Heart right ventricle (tissue), 16 donors: ENCODE data around the gene SLC25A3. TPM values are rescaled to one million over a fixed set of nuclear protein-coding genes. Genes with fewer than 3 reads are reported as not detected.

Experiments
- ATAC-seq, 8 donors: fragments of 200-7000 bp; cut with Tn5 transposase; one replicate each; pipeline ENCODE4 v1.9.1; 2020; ENCODE audit warnings: mild to moderate bottlenecking in 8 of 8, moderate library complexity in 8 of 8, moderate number of reproducible peaks in 1 of 8
- DNase-seq, 2 donors: peaks; one replicate each; pipeline ENCODE4 v3.0.0-alpha.2; 2020
- H3K27ac ChIP-seq, 10 donors: fragments of 200-600 bp; sonication (generic) in 2 of 10; one replicate each; pipeline versions ENCODE4 v1.5.0 to v1.8.0; 2020 to 2022; ENCODE audit warnings: mild to moderate bottlenecking in 3 of 10
- H3K27me3 ChIP-seq, 7 donors: fragments of 200-600 bp; one replicate each; pipeline ENCODE4 v1.8.0; 2021 to 2022; ENCODE audit warnings: mild to moderate bottlenecking in 2 of 7
- H3K36me3 ChIP-seq, 9 donors: fragments of 200-600 bp; sonication (generic) in 1 of 9; one replicate each; pipeline versions ENCODE4 v1.5.0 to v1.8.0; 2020 to 2022; ENCODE audit warnings: mild to moderate bottlenecking in 2 of 9
- H3K4me1 ChIP-seq, 9 donors: fragments of 200-600 bp; sonication (generic) in 1 of 9; one replicate each; pipeline versions ENCODE4 v1.5.0 to v1.8.0; 2020 to 2022; ENCODE audit warnings: mild to moderate bottlenecking in 4 of 9
- H3K4me3 ChIP-seq, 10 donors: fragments of 200-600 bp; sonication (generic) in 2 of 10; one replicate each; pipeline versions ENCODE4 v1.5.0 to v1.8.0; 2020 to 2022; ENCODE audit warnings: mild to moderate bottlenecking in 7 of 10, moderate library complexity in 2 of 10
- H3K9me3 ChIP-seq, 11 donors: fragments of 200-600 bp in 10 of 11; sonication (generic) in 2 of 11; one replicate each; pipeline versions ENCODE4 v1.5.0 to v1.8.0; 2013 to 2022; ENCODE audit warnings: mild to moderate bottlenecking in 2 of 11, control low read depth in 1 of 11, moderate library complexity in 1 of 11
- WGBS, 2 donors: extraction: QIAGEN DNeasy Blood & Tissue Kit; methylation state at CpG; one replicate each; pipeline ENCODE4 v1.1.7; 2013; ENCODE audit warnings: inconsistent platforms in 1 of 2; 5-methylcytosine and 5-hydroxymethylcytosine counted together
- intact Hi-C, 10 donors: fragments of 100-400 bp; cut with DNase I; formaldehyde crosslinking; loops; one replicate each; pipeline versions ENCODE4 v1.11.1 to v1.14.2; 2022
- polyA plus RNA-seq, 2 donors: library from polyadenylated mRNA; stranded (reverse); fragments of 200-250 nt; gene quantifications; one replicate each; pipeline ENCODE4 v1.2.3, GENCODE V29; 2013
- total RNA-seq, 10 donors: library from RNA; stranded (reverse); fragmentation: NEBNext Ultra II Directional in 3 of 10; extraction: Animal tissue kit (Norgen Biotek cat#: 25700) in 3 of 10; gene quantifications; one replicate each; pipeline versions ENCODE4 v1.2.1 to v1.2.4, GENCODE V29; 2021 to 2023
- TF ChIP-seq, protein P1 (sequence below), 9 donors: fragments of 200-600 bp; sonication (generic) in 2 of 9; IDR thresholded peaks; one replicate each; pipeline versions ENCODE4 v1.5.0 to v1.8.0; 2021 to 2022; ENCODE audit warnings: antibody characterized with exemption in 9 of 9, mild to moderate bottlenecking in 5 of 9, moderate library complexity in 1 of 9
- donor health status: Arrhythmogenic right ventricular cardiomyopathy.
- donor health status: ischemic (EF 13 %, LVEDD 7.1; RV severe dilation, severe dysfunction).
- donor health status: healthy with polysubstance abuse.
- donor health status: DM: no; HTN: yes; CAD: no.
- donor health status: DM: no; HTN: no; CAD: no.
- donor health status: ischemic (EF 25% LVEDD 6.9; RV normal size, moderate dysfunction).
- donor health status: ischemic (EF 25% LVEDD 5.7; RV mildly dilated, moderate dysfunction).
- donor health status: healthy.
- donor health status: DM: yes; HTN: yes; CAD: no.
- donor health status: Ischemic cardiomyopathy.
- donor health status: ischemic (EF 35%, LVEDD 5.7; RV mildly dilated, moderate dysfunction).
- donor health status: nonischemic (EF 11% LVEDD 7.7; RV severe dilation, severe dysfunction).
- donor health status: DM: yes; HTN: yes; CAD: no.
- donor health status: PGD.
- donor health status: ischemic (EF 29% LVEDD 5.4; RV normal size, mild dysfunction).
- donor health status: nonischemic (EF 23%, LVEDD 6.1; RV moderate dilation, normal function).

The SLC25A3 gene
- total and polyA plus RNA-seq, 12 donors = 742 to 2,142 (median 1,683) TPM

DNA sequence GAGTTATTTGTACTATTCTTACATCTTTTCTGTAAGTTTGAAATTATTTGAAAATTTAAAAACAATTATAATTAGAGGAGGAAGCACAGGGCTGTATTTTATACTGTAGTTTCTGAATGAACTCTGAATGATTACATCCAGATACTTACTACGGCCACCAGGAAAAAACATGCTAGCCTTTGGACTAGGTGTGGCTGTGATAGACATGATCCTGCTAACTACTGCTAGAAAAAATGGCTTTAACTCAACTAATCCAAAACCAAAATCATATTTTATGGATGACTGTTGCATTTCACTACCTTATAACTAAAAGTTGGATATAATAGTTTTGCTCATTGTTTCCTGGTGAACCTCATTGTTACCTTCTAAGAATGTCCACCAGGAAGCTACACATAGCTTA, 15.1 kb upstream of the SLC25A3 start:
- DNase-seq (no peak), ATAC-seq (no peak)
- 86 to 91% methylated on average over 1 of the region's 1 CpG for WGBS, 2 donors
- intact Hi-C loops = no loop called here
- H3K9me3 ChIP-seq = no peaks in the 10 kb centered on the region
- no peaks in the 10 kb centered on the region for H3K27me3 ChIP-seq
- TF ChIP-seq, protein P1, sequence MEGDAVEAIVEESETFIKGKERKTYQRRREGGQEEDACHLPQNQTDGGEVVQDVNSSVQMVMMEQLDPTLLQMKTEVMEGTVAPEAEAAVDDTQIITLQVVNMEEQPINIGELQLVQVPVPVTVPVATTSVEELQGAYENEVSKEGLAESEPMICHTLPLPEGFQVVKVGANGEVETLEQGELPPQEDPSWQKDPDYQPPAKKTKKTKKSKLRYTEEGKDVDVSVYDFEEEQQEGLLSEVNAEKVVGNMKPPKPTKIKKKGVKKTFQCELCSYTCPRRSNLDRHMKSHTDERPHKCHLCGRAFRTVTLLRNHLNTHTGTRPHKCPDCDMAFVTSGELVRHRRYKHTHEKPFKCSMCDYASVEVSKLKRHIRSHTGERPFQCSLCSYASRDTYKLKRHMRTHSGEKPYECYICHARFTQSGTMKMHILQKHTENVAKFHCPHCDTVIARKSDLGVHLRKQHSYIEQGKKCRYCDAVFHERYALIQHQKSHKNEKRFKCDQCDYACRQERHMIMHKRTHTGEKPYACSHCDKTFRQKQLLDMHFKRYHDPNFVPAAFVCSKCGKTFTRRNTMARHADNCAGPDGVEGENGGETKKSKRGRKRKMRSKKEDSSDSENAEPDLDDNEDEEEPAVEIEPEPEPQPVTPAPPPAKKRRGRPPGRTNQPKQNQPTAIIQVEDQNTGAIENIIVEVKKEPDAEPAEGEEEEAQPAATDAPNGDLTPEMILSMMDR (IDR thresholded peaks at IDR 0.05) = no peak
- no peaks in the 10 kb centered on the region for H3K36me3 ChIP-seq
- peaks cover 0 to 5% (median 0%) of the 10 kb centered on the region in 9 donors for H3K4me1 ChIP-seq
- no peak overlapping the region for H3K4me3 ChIP-seq
- H3K27ac ChIP-seq = no peak overlapping the region

DNA sequence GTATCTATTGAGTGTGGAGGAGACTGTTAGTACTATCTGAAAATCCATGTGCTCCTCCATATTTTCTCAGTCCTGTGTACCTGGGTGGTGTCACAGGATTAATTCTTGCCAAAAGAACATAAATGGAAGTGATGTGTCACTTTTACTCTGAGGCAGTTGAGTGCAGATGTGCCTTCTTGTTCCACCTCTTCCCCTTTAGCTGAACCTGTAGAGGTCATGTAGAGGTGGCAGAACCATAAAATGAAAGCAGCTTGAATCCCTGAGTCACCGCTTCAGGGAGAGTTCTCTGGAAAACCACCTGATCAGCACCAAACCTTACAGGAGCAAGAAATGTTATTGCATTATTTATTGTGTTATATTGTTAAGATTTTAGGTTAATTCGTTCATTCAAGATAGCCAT, 14.7 kb upstream of the SLC25A3 start:
- peaks cover 0 to 5% (median 0%) of the 10 kb centered on the region in 9 donors for H3K4me1 ChIP-seq
- WGBS, 2 donors = 84 to 96% methylated on average over 2 of the region's 2 CpGs
- no peaks in the 10 kb centered on the region for H3K36me3 ChIP-seq
- intact Hi-C loops = no loop called here
- TF ChIP-seq, protein P1 (IDR thresholded peaks at IDR 0.05) = no peak
- ATAC-seq (peak in 1 of 8 donors; percentile 45), DNase-seq (no peak)
- H3K9me3 ChIP-seq = no peaks in the 10 kb centered on the region
- H3K27me3 ChIP-seq = no peaks in the 10 kb centered on the region
- H3K4me3 ChIP-seq = no peak overlapping the region
- H3K27ac ChIP-seq = no peak overlapping the region

DNA sequence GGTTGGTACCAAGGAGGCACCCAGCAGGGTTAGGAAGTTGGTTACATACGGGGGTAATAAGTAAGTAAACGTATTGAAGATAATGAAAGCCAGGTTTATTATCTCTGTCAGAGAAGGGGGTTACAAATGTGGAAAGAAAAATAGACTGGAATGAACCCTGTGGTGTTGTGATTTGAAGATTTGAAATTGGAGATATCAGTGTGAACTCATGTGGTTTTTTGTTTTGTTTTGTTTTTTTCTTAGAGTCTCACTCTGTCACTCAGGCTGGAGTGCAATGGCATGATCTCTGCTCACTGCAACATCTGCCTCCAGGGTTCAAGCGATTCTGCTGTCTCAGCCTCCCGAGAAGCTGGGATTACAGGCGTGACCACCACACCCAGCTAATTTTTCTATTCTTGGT, 14.1 kb upstream of the SLC25A3 start:
- TF ChIP-seq, protein P1 (IDR thresholded peaks at IDR 0.05) = no peak
- intact Hi-C loops = no loop called here
- Histone ChIP-seq H3K27ac (no peak overlapping the region), H3K4me3 (no peak overlapping the region), H3K27me3 (no peaks in the 10 kb centered on the region), H3K4me1 (peaks cover 0 to under 1% (median 0%) of the 10 kb centered on the region in 9 donors), H3K36me3 (no peaks in the 10 kb centered on the region), H3K9me3 (no peaks in the 10 kb centered on the region)
- 87 to 90% methylated on average over 5 of the region's 5 CpGs for WGBS, 2 donors
- ATAC-seq (no peak), DNase-seq (no peak)

DNA sequence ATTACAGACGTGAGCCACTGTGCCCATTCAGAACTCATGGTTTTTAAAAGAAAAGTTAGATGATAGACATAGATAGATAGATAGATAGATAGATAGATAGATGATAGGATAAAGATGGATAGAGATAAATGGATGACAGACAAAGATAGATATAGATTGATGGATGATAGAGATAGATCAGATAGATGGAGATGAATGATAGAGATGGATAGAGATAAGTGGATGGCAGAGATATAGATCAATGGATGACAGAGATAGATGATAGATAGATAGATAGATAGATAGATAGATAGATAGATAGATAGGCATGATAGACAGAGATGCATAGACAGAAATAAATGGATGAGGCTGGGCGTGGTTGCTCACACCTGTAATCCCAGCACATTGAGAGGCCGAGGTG, 13.7 kb upstream of the SLC25A3 start:
- H3K4me3 ChIP-seq = no peak overlapping the region
- TF ChIP-seq, protein P1 (IDR thresholded peaks at IDR 0.05) = no peak
- no peaks in the 10 kb centered on the region for H3K27me3 ChIP-seq
- no peak overlapping the region for H3K27ac ChIP-seq
- 94 to 97% methylated on average over 3 of the region's 3 CpGs for WGBS, 2 donors
- ATAC-seq (no peak), DNase-seq (no peak)
- intact Hi-C loops = no loop called here
- no peaks in the 10 kb centered on the region for H3K36me3 ChIP-seq
- no peaks in the 10 kb centered on the region for H3K4me1 ChIP-seq
- no peaks in the 10 kb centered on the region for H3K9me3 ChIP-seq
